NOMO-1 treated with DMSO at 0.1 percent for 48 hours (cell line): Measurements from ENCODE around the gene COG1.
A peak's percentile ranks its signal among the peaks of the same experiment; 100 is the strongest.

Experiments used
- DNase-seq: peaks from one replicate; lab custom pipeline; 2025; ENCODE audit not compliant: unreplicated experiment; lab: John Stamatoyannopoulos, UW

Gene COG1

DNA sequence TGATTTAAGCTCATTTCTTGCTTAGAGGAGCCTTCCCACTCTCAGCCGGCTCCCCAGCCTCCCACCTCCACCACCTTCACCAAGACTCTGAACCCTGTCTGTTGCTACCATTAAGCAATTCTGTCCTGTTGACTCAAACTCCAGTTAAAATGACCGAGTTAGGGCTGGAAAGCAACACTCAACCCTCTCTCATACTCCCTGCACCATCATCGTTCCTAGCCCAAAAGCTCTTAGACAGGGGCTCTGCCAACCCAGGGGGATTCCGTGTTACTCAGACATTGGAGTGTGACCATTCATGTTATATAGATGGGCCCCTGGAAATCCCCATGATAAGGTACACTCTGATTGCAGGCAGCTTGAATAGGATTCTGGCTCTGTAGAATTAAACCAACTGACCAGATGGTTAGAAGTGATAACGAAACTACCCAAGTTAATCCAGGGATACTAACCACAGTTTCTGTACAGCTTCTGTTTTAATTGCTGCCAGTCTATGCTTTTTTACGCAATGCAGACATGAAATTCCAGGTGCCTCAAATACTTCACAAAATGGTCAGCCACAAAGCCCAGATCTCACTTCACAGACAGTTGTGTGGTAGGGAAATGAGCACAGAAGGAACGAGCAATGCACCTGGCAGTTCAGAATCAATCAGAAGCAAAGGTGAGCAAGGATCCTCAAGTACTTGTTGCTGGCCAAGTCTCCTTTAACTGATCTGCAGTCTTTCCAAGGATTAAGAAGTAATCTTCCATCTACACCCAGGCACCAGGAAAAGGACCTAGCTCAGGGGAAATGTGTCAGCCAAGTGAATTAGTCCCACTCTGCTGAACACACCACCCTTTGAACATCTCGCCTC, 25.9 kb upstream of the COG1 start:
- peak; percentile 20 for DNase-seq

DNA sequence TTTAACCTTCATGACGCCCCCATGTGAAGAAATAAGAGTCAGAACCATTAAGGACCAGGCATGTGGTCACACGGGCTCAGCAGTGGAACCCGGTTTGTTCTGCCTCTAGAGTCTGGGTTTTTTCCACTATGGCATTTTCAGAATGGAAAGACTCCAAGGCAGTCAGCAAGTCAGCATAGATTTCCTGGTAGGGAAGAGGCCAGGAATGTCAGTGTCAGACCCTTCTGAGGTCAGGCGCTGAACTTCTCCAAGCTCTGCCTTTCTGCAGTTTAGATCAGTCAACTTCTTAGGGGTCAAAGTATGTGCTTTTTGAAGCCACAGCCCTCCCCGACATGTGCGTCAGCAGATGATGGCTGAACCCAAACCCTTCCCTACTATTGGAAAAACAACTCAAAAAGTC, 24.2 kb upstream of the COG1 start:
- no peak for DNase-seq

DNA sequence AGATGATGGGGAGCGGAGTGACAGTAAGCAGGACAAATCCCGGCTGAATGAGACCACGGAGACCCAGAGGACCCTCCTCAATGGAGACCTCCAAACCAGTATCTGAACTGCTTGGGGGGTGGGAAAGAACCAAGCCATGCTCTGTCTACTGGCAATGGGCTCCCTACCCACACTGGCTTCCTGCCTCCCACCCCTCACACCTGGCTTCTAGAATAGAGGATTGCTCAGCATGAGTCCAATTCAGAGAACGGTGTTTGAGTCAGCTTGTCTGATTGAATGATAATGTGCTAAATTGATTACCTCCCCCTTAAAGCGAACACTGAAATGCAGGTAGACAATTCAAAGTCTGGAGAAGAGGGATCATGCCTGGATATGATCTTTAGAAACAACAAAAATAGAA, 22.5 kb upstream of the COG1 start:
- no peak for DNase-seq

DNA sequence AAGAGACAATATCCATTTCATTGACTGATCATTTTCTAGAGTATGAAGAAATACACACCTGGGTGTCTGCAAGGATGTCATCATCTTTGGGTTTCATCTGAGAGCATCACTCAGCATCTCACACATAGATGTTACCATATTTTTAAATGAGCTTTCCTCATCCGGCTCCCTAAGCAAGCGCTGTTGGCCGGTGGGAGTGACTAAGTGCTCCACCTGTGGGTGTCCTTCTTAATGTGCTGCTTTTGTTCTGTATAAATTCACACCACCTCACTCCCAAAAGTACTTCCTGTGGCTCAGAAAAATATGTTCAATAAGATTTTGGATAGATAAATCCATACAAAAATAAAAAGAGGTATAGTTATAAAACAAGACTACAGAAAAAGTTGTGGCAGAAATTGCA, 20.6 kb upstream of the COG1 start:
- DNase-seq = no peak

DNA sequence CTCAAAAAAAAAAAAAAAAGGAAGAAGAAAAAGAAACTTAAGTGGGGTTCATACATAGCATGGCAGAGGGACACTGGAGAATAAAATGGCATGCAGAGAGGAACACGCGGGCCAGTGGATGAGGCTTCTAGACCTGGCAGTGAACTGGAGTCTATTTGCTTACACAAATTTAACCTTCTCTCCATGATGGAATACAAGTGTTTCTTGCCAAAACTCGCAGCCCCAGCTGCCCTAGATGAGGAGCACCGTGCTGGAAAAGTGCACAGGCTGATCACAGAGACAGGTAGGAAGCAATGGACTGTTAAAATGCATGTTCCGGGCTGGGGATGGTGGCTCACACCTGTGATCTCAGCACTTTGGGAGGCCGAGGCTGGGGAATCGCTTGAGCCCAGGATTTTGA, 18.7 kb upstream of the COG1 start:
- no peak for DNase-seq

DNA sequence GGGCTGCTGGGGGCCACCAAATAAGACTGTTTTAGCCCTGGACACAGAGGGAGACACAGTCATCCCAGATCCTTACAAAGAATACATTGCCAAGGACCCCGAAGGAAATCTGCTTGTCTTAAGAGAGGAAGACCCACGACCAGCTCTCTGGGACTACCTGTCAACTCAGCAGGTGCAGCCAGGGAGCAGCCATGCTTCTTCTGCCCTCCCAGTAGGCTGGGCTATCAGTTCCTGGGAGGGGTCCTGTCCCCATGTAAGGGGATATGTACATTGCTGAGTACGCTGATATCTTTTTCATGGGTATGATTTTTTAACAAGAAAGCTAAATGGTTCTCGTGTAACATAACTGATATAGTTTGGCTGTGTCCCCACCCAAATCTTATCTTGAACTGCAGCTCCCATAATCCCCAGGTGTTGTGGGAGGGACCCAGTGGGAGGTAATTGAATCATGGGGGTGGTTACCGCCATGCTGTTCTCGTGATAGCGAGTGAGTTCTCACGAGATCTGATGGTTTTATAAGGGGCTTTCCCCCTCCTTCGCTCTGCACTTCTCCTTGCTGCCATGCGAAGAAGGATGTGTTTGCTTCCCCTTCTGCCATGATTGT, 16.8 kb upstream of the COG1 start:
- no peak for DNase-seq

DNA sequence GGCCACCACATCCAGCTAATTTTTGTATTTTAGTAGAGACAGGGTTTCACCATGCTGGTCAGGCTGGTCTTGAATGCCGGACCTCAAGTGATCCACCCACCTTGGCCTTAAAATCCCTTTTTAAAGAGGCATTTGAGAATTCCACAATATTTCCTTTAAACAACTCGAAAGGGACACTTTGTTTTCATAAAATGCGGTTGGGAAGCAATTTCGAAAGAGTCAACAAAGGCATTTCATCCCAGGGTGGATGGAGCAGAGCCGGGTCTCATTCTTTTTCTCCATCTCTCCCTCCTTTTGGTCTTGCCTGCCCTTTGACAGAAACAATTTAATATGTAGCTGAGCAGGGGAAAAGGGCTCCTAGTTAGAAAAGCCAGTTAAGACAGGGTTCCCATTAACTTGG, 13.5 kb upstream of the COG1 start:
- no peak for DNase-seq

DNA sequence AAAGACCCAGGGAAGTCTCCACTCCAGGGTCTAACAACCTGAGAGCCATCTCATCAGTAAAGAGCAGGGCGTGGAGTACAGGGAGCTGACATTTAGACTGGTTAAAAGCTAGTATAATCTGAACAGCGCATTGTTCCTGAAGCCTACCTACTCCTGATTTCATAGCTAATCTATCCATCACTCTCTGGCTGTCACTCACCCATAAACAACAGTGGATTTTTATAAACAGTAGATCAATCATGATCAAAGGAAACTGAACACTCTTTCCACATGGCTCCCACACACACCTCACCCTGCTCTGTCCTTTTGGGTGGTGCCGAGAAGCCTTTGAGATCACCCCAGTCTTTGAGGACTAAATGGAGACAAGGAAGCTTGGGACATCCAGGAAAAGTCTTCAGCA, 13.0 kb upstream of the COG1 start:
- no peak for DNase-seq

DNA sequence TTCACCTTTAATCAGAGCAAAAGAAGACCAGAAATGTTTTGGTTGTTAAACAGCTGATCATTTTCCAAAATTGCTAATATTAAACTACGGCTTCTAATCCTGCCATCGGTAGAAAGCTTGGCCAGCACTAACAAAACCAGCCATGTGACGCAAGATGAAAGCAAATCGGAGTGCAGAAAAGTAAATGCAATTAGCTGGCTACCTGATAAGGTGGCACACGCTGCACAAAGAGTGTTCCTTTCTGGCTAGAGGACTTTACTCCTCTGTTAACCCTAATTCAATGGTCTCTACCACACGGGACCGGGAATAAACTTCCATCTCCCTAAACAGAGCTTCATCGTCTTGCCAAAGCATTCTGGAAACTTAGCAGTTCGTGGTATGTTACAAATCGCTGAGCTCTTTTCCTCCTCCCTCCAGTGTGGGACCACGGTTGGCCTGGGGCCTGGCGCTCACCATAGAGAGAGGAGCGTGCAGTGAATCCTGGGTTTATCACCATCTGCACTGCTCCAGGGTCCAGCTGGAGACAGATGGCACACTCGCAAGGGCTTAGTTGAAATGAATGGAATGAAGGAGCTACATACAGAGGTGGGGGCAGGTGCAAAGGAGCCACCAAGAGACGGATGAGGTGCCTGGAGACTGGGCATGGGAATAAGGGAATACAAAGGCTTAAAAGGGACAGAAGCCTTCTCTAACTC, 10.1 kb upstream of the COG1 start:
- no peak for DNase-seq

DNA sequence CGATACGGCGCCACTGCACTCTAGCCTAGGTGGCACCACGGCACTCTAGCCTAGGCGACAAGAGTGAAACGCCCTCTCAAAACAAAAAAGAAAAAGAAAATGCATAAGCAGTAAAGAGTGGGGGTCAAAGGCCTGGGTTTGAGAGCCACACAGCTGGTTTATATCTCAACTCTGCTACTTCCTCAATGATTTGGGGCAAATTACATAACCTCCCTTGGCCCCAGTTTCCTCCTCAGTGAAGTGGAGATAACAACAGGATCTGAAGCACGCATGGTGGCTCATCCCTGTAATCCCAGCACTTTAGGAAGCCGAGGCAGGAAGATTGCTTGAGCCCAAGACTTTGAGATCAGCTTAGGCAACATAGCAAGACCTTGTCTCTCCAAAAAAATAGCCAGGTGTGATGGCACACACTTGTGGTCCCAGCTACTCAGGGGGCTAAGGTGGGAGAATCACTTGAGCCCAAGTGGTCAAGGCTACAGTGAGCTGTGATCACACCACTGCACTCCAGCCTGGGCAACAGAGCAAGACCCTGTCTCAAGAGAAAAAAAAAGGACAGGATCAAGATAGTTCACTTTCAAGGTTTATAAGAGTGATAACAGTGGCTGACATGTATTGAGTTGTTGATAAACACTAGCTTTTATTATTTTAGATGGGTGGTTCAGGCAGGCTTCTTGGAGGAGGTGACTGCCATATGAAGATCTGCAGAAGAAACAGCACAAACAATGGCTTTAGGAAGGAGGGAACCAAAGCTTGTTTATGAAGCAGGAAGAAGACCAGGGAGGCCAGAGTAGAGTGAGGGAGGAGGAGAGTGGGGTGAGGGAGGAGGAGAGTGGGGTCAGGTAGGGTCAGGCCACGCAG, 8.5 kb upstream of the COG1 start:
- DNase-seq = peak; percentile 65

DNA sequence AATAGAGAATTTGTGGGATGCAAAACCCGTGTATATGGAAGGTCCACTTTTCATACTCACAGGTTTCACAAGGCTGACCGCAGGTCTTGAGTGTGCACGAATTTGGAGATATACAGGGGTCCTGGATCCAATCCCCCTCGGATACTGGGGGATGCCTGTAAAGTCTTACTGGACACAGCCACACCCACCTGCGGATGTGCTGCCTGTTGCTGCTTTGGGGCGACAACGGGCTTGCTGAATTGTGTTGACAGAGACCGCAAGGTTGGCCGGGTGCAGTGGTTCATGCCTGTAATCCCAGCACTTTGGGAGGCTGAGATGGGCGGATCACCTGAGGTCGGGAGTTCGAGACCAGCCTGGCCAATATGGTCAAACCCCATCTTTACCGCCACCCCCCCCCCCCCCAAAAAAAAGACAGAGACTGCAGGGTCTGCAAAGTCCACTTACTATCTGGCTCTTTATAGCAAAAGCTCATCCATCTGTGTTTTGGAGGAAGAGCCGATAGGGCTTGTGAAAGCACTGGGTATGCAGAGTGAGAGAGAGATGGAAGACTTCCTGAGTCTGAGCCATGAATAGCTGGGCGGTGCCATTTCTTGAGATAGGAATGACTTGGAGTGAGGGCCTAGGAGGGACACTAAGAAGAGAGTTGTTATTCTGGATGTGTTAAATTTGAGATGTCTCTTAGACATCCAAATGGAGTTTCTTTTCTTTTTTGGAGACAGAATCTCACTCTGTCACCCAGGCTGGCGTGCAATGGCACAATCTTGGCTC, 6.4 kb upstream of the COG1 start:
- DNase-seq = no peak

DNA sequence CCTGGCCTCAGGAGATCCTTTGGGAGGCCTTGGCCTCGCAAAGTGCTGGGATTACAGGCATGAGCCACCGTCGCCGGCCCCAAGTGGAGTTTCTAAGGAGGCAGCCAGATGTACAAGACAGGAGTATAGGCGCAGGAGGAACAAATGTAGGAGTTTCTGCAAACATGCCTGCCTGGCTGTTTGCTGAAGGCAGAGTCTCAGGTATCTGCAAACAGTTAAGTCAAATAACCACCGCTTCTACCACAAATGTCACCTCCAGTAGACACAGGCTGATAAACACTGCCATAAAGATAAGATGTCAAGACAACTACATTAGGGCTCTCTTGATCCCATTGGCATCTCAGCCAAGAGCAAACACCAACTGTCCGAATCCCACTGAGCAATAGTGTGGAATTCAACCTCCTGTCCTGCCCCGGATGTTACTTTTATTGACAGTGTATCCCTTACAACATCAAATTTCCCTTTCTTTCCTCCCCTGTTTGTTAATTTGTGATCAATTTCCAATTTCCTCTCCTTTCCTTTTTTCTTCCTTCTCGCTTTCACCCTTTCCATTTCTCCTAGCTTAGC, 5.6 kb upstream of the COG1 start:
- DNase-seq = no peak

DNA sequence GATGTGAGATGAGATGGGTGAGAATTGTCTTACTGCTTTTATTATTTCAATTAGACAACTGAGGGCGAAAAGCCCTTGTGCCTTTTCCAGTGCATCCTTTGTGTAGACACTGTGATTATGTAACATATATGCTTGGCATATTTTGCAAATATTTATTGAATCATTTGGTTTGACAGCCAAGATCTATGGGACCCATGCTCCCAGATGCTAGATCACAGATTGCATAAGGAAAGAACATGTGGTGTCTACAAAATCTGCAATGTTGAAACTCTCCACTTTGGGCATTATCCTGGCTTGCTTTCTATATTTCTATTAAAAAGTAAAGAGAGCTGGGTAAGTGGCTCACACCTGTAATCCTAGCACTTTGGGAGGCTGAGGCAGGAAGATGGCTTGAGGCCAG, 4.8 kb upstream of the COG1 start:
- no peak for DNase-seq

DNA sequence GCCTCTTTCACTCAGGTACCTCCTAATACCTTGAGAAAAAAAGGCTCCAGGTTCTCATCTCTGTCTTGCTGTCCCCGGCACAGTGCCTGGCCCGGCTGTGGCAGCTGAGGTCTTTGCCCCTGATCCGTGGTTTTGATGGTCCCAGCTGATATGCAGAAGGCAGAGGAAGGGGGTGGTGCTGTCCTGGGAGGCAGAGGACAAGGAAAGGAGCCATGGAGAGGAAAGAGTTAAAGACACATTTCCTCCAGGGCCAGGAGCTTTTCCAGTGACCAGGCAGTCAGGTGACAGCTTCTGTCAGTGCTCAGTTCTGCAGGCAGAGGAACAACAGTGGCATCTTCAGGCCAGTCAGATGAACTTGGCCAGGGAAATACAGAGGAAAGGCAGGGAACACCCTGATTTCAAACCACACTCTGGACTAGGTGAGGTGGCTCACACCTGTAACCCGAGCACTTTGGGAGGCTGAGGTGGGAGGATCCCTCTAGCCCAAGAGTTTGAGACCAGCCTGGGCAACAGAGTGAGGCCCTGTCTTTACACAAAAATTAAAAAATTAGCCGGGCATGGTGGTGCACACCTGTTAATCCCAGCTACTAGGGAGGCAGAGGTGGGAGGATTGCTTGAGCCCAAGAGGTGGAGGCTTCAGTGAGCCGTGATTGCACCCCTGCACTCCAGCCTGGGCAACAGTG, 3.3 kb upstream of the COG1 start:
- peak; percentile 33 for DNase-seq

DNA sequence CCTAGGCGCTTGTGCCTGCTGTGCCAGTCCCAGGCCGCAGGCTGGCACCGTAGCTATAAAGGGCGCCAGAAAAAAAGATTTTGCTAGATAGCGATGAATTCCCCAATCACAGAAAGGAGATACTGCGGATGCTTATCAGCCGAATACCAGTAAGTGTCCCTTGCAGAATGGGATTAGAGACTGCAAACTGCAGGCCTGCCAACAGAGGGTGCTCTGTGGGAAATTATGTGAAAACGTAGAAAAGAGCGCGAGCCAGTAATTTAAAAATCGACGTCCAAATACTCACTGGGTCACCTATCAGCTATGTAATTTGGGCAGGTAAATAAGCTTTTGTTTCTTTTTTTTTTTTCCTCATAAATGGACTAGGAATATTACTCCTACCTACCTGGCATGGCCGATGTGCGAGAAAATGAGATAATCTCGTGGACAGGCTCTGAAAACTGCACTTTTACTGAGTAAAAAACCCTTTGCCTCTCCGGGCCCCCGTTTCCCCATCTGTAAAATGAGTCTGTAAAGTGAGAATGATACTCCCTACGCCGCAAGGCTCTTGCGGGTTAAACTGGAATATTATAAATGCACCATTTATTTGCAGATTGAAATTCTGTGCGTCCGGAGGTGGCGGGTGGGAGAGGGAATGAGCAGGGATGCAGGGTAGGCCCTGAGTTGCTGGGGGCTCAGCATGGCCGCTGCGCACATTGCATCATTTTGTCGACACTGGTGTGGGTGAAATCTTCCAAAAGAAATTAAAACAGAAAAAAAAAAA, 1.2 kb upstream of the COG1 start:
- peak; percentile 69 for DNase-seq

DNA sequence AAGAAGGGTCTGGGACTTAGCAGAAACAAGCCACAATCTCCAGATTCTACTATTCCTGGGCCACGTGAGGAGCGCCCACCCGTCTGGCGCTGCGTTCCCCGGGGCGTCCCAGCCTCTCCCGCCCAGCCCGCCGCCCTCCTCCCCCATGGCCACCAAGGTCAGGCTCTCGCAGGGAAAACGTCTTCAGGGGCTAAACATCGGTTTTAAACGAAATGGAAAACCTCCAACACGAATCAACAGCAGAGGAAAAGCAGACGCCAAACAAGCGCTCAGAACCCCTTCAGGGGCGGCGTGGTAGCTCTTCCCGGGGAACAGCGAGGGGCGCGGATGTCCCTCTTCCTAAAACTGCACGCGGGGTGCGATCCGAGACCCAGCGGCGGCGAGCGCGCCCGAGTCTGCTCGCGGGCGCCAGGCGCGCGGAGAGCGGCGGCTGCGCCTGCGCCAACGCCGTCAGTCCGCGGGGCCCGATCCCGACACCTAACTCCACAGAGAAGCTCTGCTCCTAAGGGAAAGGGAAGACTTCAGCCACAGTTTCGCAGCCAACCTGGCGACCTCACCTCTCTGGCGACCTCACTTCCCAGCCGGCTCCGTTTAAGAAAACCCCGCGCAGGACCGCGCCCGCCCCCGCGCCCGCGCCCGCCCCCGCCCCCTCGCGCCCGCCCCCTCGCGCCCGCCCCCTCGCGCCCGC, 505 bp upstream of the COG1 start:
- peak; percentile 62 for DNase-seq

DNA sequence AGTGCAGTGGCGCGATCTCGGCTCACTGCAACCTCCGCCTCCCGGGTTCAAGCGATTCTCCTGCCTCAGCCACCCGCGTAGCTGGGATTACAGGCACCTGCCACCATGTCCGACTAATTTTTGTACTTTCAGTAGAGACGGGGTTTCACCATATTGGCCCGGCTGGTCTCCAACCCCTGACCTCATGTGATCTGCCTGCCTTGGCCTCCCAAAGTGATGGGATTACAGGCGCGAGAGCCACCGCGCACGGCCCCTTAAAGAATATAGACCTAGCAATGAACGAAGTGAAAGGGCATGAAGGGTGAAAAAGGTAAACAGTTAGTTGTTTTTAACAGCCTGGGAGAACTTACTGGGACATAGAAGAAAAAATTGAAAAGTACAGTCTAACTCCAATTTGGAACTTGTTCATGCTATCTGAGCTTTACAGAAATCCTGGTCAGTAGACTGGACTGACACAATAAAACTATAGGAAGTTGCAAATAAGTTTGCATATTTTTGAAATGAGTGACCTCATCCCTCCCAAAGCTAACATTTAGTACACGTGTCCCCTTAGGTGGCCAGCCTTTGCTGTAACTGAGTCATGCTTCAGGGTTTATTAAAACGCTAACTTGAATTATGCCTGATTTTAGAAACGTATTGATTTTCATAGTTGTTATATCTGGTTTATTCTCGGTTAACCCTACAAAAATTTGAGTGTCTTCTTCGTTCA, 1.8 kb downstream of the COG1 start:
- DNase-seq = no peak

DNA sequence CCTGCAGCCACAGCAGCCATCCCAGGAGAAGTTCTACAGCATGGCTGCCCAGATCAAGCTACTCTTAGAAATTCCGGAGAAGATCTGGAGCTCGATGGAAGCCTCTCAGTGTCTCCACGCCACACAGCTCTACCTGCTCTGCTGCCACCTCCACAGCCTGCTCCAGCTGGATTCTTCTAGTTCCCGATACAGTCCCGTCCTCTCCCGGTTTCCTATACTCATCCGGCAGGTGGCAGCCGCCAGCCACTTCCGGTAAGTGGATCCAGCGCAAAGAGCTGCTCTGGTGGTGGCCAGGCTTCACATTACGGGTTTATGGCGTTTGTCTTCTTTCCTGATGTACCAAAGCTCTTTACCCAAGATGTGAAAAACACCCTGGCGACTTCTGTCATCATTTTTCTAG, 3.6 kb downstream of the COG1 start:
- no peak for DNase-seq
